OCI-LY1 (cell line): ENCODE measurements around the gene UNC5B.

Source experiments
- H2AFZ ChIP-seq: fragments of 200-600 bp; sonication (generic), shearing (Covaris generic); 2 replicates; pipeline ENCODE4 v1.6.0; 2014; ENCODE audit warnings: antibody characterized with exemption, mild to moderate bottlenecking, low read length
- H3F3A ChIP-seq: fragments of 200-600 bp; sonication (generic), shearing (Covaris generic); 2 replicates; pipeline ENCODE4 v1.6.0; 2014; ENCODE audit warnings: mild to moderate bottlenecking, antibody characterized with exemption, low read length, moderate library complexity; ENCODE audit not compliant: insufficient read depth
- H3K27ac ChIP-seq: fragments of 200-600 bp; sonication (generic); 2 replicates; pipeline ENCODE4 v1.5.1; 2014; ENCODE audit warnings: low read length, mixed run types, mild to moderate bottlenecking, low read depth; ENCODE audit not compliant: poor library complexity, severe bottlenecking
- H3K27me3 ChIP-seq: fragments of 200-600 bp; sonication (generic); 2 replicates; pipeline ENCODE4 v1.6.0; 2014; ENCODE audit warnings: antibody characterized with exemption, mild to moderate bottlenecking, low read length, moderate library complexity; ENCODE audit not compliant: insufficient read depth
- H3K36me3 ChIP-seq: fragments of 200-600 bp; sonication (generic); 2 replicates; pipeline ENCODE4 v1.6.1; 2014; ENCODE audit warnings: mild to moderate bottlenecking, antibody characterized with exemption, low read length, moderate library complexity, mixed read lengths; ENCODE audit not compliant: insufficient read depth
- H3K4me1 ChIP-seq: fragments of 200-600 bp; sonication (generic); 2 replicates; pipeline ENCODE4 v1.5.1; 2014; ENCODE audit warnings: mild to moderate bottlenecking, low read length, moderate library complexity; ENCODE audit not compliant: insufficient read depth, severe bottlenecking
- H3K4me2 ChIP-seq: fragments of 200-600 bp; sonication (generic), shearing (Covaris generic); 2 replicates; pipeline ENCODE4 v1.6.1; 2014; ENCODE audit warnings: low read length
- H3K4me3 ChIP-seq: fragments of 200-600 bp; sonication (generic); 2 replicates; pipeline ENCODE4 v1.5.1; 2014; ENCODE audit warnings: low read length, low read depth, mild to moderate bottlenecking, mixed read lengths; ENCODE audit not compliant: poor library complexity, severe bottlenecking
- H3K79me2 ChIP-seq: fragments of 200-600 bp; shearing (Covaris generic); 2 replicates; pipeline ENCODE4 v1.6.1; 2016; ENCODE audit warnings: mixed run types, low read length, mixed read lengths; ENCODE audit not compliant: insufficient read depth
- H3K9ac ChIP-seq: fragments of 200-600 bp; sonication (generic), shearing (Covaris generic); 2 replicates; pipeline ENCODE4 v1.6.1; 2014; ENCODE audit warnings: mild to moderate bottlenecking, low read length, mixed read lengths
- H3K9me2 ChIP-seq: fragments of 200-600 bp; sonication (generic), shearing (Covaris generic); 2 replicates; pipeline ENCODE4 v1.6.1; 2014; ENCODE audit warnings: low read depth, mild to moderate bottlenecking, low read length, mixed read lengths
- H3K9me3 ChIP-seq: fragments of 200-600 bp; shearing (Covaris generic); 2 replicates; pipeline ENCODE4 v1.6.1; 2014; ENCODE audit warnings: low read length, mixed read lengths
- H4K20me1 ChIP-seq: fragments of 200-600 bp; sonication (generic), shearing (Covaris generic); 2 replicates; pipeline ENCODE4 v1.6.0; 2016; ENCODE audit warnings: mild to moderate bottlenecking, low read length; ENCODE audit not compliant: insufficient read depth
- EZH2 ChIP-seq: fragments of 200-600 bp; sonication (generic), shearing (Covaris generic); IDR thresholded peaks from 2 replicates; pipeline ENCODE4 v1.8.0; 2017; ENCODE audit warnings: borderline replicate concordance, mixed run types, mild to moderate bottlenecking, antibody characterized with exemption, low read length, moderate library complexity, mixed read lengths
- TF ChIP-seq, protein P1 (sequence below): fragments of 200-600 bp; sonication (generic), shearing (Covaris generic); IDR thresholded peaks from 2 replicates; pipeline ENCODE4 v1.5.1; 2017; ENCODE audit warnings: mild to moderate bottlenecking, antibody characterized with exemption, low read length, moderate library complexity, mixed read lengths

The UNC5B gene

DNA sequence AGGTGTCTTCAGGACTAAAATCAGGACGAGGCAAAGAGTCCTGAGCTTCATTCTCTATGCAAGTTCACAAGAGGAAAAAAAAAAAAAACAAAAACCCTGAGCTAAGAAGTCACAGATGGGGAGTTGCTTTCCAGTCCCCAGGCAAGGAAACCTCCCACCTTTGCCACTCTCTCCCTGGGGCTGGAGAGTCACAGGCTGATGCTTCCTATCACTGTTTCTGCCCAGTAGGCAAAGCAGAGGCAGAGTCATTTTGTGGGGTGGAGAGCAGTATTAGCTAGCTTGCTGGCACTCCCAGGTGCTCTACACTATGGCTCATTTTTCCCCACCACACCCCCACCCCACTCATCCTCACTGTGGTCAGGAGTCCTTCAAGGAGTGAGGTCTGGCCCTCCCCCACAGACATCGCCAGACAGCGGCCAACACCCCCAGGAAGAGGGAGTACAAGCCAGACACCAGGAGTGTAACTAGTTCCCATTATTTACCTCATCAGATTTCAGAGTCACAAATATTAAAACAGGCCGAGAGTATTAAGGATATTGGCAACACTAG lies 34.6 kb upstream of the UNC5B start:
- no peak overlapping the region for H3K27ac ChIP-seq
- H3K79me2 ChIP-seq = no peaks in the 10 kb centered on the region
- no peaks in the 10 kb centered on the region for H4K20me1 ChIP-seq
- H3K4me2 ChIP-seq = no peak overlapping the region
- no peaks in the 10 kb centered on the region for H3K9me3 ChIP-seq
- no peak overlapping the region for H3K9ac ChIP-seq
- H3K27me3 ChIP-seq = peaks cover 3% of the 10 kb centered on the region; the same call in 1 of the 2 replicates
- H3K4me3 ChIP-seq = no peak overlapping the region
- no peak for TF ChIP-seq EZH2
- TF ChIP-seq, protein P1, sequence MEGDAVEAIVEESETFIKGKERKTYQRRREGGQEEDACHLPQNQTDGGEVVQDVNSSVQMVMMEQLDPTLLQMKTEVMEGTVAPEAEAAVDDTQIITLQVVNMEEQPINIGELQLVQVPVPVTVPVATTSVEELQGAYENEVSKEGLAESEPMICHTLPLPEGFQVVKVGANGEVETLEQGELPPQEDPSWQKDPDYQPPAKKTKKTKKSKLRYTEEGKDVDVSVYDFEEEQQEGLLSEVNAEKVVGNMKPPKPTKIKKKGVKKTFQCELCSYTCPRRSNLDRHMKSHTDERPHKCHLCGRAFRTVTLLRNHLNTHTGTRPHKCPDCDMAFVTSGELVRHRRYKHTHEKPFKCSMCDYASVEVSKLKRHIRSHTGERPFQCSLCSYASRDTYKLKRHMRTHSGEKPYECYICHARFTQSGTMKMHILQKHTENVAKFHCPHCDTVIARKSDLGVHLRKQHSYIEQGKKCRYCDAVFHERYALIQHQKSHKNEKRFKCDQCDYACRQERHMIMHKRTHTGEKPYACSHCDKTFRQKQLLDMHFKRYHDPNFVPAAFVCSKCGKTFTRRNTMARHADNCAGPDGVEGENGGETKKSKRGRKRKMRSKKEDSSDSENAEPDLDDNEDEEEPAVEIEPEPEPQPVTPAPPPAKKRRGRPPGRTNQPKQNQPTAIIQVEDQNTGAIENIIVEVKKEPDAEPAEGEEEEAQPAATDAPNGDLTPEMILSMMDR = no peak
- no peak overlapping the region for H2AFZ ChIP-seq
- no peaks in the 10 kb centered on the region for H3F3A ChIP-seq
- H3K9me2 ChIP-seq = no peaks in the 10 kb centered on the region
- no peaks in the 10 kb centered on the region for H3K36me3 ChIP-seq
- no peaks in the 10 kb centered on the region for H3K4me1 ChIP-seq

DNA sequence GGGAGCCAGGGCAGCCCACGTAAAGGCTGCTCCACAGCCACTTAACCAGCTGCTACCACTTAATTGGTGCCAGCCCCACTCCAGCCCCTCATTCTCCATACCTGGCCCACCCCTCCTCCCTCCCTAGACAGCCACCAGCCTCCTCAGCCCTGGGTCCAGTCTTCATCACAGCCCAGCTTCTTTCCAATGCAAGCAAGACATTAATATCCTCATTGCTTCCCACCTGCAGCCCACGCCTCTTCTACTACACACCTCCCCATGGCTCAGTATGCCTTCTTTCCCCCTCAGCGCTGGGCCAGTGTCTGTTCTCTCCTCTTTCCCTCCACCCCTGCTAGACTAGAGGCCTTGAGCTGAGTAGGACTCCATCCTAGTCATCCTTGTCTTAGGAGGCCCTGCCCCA lies 33.5 kb upstream of the UNC5B start:
- H3K4me1 ChIP-seq = no peaks in the 10 kb centered on the region
- H2AFZ ChIP-seq = no peak overlapping the region
- no peak overlapping the region for H3K27ac ChIP-seq
- TF ChIP-seq, protein P1 = no peak
- no peak for TF ChIP-seq EZH2
- H3K27me3 ChIP-seq = peaks cover 3% of the 10 kb centered on the region; the same call in 1 of the 2 replicates
- H3K4me2 ChIP-seq = no peak overlapping the region
- no peaks in the 10 kb centered on the region for H4K20me1 ChIP-seq
- no peaks in the 10 kb centered on the region for H3F3A ChIP-seq
- H3K4me3 ChIP-seq = no peak overlapping the region
- no peaks in the 10 kb centered on the region for H3K36me3 ChIP-seq
- no peaks in the 10 kb centered on the region for H3K9me2 ChIP-seq
- H3K9ac ChIP-seq = no peak overlapping the region
- H3K79me2 ChIP-seq = no peaks in the 10 kb centered on the region
- no peaks in the 10 kb centered on the region for H3K9me3 ChIP-seq

DNA sequence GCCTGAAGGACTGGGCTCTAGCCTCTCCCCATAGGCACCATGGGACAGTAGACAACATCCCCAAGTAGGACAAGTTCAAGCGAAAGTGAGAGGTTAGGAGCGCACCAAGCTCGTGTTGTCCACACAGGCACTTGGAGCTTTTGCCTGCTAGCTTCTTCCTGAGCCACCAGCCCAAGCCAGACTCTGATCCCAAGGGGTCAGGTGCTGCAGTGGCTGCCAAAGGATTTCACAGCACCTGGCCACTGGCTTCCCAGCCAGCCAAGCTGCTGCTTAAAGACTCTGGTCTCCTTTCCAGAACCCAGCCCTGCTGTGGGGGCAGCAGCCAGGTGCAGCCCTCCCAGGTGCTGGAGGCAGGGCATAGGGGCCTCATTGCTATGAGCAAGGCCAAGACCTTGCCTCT lies 33.0 kb upstream of the UNC5B start:
- no peaks in the 10 kb centered on the region for H3K4me1 ChIP-seq
- no peak overlapping the region for H3K4me3 ChIP-seq
- no peaks in the 10 kb centered on the region for H3K79me2 ChIP-seq
- no peak overlapping the region for H3K4me2 ChIP-seq
- H3K27ac ChIP-seq = no peak overlapping the region
- H3K9ac ChIP-seq = no peak overlapping the region
- H3F3A ChIP-seq = no peaks in the 10 kb centered on the region
- H3K9me2 ChIP-seq = no peaks in the 10 kb centered on the region
- H4K20me1 ChIP-seq = no peaks in the 10 kb centered on the region
- no peak for TF ChIP-seq EZH2
- TF ChIP-seq, protein P1 = no peak
- H2AFZ ChIP-seq = no peak overlapping the region
- no peaks in the 10 kb centered on the region for H3K36me3 ChIP-seq
- peaks cover 3% of the 10 kb centered on the region; the same call in 1 of the 2 replicates for H3K27me3 ChIP-seq
- no peaks in the 10 kb centered on the region for H3K9me3 ChIP-seq
